ENCODE data around the gene P4HA2. TPM values are rescaled to one million over a fixed set of nuclear protein-coding genes. Genes with fewer than 3 reads are reported as not detected.

Gene P4HA2
- total and polyA plus RNA-seq, 2 of the 13 experiments (the other 11 are each of a cell fraction or from before 2014, with no cell fraction given) = 37.7 to 126 TPM

DNA sequence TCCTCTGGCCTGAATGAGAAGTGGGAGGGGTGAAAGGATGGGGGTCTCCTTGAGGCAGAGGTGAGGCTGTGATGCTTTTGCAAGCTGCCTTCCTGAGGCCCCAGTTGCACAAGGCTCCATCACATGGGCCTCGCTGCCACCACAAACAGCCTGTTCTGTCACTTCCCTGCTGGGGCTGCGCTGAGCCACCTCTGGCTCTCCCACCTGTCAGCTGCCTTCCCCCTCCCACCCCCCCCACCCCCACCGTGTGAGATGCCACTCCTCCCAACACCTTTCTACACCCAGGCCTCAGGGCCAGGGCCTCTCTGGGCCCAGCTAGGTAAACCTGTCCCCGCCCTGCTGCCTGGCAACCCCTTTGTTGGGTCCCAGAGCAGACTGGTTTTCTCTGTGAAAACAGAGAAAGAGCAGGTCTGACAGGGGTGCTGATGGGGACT, 25.4 kb upstream of the P4HA2 start:
- no peak for TF ChIP-seq DMAP1 (CRISPR knock-in tag; IDR thresholded peaks at IDR 0.05)
- no peak for TF ChIP-seq SCMH1 (CRISPR knock-in tag; IDR thresholded peaks at IDR 0.05; ENCODE audit: borderline replicate concordance)
- no peak for TF ChIP-seq ZNF383 (CRISPR knock-in tag; IDR thresholded peaks at IDR 0.05; ENCODE audit: borderline replicate concordance)
- no peak for TF ChIP-seq AGO2 (optimal IDR thresholded peaks at IDR 0.05; ENCODE audit: low read depth, low read length)
- no peak for TF ChIP-seq HDAC6 (IDR thresholded peaks at IDR 0.05; ENCODE audit: low read depth, low read length)
- no peak for TF ChIP-seq NFYC (CRISPR knock-in tag; IDR thresholded peaks at IDR 0.05)
- TF ChIP-seq SOX5 (CRISPR knock-in tag; IDR thresholded peaks at IDR 0.05; ENCODE audit: borderline replicate concordance) = no peak
- no peak for TF ChIP-seq ZNF687 (CRISPR knock-in tag; IDR thresholded peaks at IDR 0.05)
- TF ChIP-seq YY1 (IDR thresholded peaks at IDR 0.05; ENCODE audit: insufficient read depth, insufficient replicate concordance, low read depth, low read length) = no peak
- Histone ChIP-seq H3K4me2 (ENCODE audit: low read depth, low read length) (no peak overlapping the region), H3K9ac (ENCODE audit: insufficient read depth, low read depth, low read length) (no peak overlapping the region), H3K4me1 (ENCODE audit: insufficient read depth, low read length) (peaks cover 4% of the 10 kb centered on the region), H2AFZ (ENCODE audit: low read length) (no peak overlapping the region), H3K9me3 (ENCODE audit: low read length) (no peaks in the 10 kb centered on the region), H3K4me3 (replicated peaks in 1 of 3; ENCODE audit: insufficient read depth in 1 of 3, low read depth in 2 of 3, low read length in 3 of 3) (no peak overlapping the region), H4K20me1 (ENCODE audit: insufficient read depth, low read length) (no peaks in the 10 kb centered on the region; the same call in 1 of the 2 replicates), H3K27ac (ENCODE audit: extremely low read length, insufficient read depth, low read length) (no peak overlapping the region), H3K36me3 (replicated peaks in 1 of 2; ENCODE audit: control insufficient read depth in 1 of 2, insufficient read depth in 2 of 2, low read length in 2 of 2) (no peaks in the 10 kb centered on the region), H3K79me2 (ENCODE audit: insufficient read depth, low read length) (no peaks in the 10 kb centered on the region), H3K27me3 (ENCODE audit: control insufficient read depth in 1 of 2, insufficient read depth in 2 of 2, low read length in 2 of 2) (peaks cover 4 to 18% of the 10 kb centered on the region in 2 experiments)
- CTCF ChIA-PET (ENCODE audit: low intra/inter-chr PET ratio, low total read pairs) = no interaction called here
- 56% methylated on average over 3 of the region's 4 CpGs for WGBS (ENCODE audit: low lambda C conversion rate)
- BruUV-seq (replicated peaks) = no TSS peak
- POLR2A ChIA-PET = no interaction called here
- ATAC-seq (no peak), FAIRE-seq (no peak), DNase-seq (ENCODE audit: low spot score) (no peak)
- intact Hi-C loops (cut with micrococcal nuclease; ENCODE audit: unreplicated experiment) = no loop called here
- in situ Hi-C loops (cut with HindIII; ENCODE audit: extremely low pct_ligation_motif_present, low pct_unique_long_range_greater_than_20kb) = no loop called here
